Stimulated activated CD4-positive, alpha-beta T cell treated with anti-CD3 and anti-CD28 coated beads, Interleukin-1b, Interleukin-23, amount 100 ng/mL, for 24 hours (primary cell): Measurements from ENCODE around the gene GLIS2.
"Not testable (repeated sequence)": the region's sequence is repeated elsewhere in the genome, so short reads cannot be mapped to it uniquely, and the experiment has no call there.

Experiments
- DNase-seq, 4 experiments: peaks; one replicate each; pipeline ENCODE4 v3.0.0-alpha.2; 2020; ENCODE audit warnings: low read depth in 4 of 4, low spot score in 1 of 4

The GLIS2 gene

GRCh38 chr16:4333714-4334113 lies 17.8 kb downstream of the GLIS2 start:
- DNase-seq = not testable (repeated sequence)

DNA sequence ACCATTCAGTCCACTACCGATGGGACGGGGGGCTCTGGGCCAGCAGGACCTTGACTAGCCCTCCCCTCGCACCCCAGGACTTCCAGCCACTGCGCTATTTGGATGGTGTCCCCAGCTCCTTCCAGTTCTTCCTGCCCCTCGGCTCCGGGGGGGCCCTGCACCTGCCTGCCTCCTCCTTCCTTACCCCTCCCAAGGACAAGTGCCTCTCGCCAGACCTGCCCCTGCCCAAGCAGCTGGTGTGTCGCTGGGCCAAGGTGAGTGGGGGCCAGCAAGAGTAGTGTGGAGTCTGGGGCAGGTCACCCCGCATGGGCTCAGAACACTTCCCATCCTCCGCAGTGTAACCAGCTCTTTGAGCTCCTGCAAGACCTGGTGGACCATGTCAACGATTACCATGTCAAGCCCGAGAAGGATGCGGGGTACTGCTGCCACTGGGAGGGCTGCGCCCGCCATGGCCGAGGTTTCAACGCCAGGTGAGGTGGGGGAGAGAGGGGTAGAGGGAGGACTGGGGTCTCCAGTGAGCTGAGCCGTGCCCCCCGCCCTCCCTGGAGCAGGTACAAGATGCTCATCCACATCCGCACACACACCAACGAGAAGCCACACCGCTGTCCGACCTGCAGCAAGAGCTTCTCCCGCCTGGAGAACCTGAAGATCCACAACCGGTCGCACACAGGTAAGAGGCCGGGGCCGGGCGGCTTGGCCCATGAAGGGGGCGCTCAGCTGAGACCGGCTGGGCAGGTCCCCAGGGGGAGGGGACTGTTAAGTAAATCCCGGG lies 19.0 kb downstream of the GLIS2 start:
- DNase-seq = no peak

DNA sequence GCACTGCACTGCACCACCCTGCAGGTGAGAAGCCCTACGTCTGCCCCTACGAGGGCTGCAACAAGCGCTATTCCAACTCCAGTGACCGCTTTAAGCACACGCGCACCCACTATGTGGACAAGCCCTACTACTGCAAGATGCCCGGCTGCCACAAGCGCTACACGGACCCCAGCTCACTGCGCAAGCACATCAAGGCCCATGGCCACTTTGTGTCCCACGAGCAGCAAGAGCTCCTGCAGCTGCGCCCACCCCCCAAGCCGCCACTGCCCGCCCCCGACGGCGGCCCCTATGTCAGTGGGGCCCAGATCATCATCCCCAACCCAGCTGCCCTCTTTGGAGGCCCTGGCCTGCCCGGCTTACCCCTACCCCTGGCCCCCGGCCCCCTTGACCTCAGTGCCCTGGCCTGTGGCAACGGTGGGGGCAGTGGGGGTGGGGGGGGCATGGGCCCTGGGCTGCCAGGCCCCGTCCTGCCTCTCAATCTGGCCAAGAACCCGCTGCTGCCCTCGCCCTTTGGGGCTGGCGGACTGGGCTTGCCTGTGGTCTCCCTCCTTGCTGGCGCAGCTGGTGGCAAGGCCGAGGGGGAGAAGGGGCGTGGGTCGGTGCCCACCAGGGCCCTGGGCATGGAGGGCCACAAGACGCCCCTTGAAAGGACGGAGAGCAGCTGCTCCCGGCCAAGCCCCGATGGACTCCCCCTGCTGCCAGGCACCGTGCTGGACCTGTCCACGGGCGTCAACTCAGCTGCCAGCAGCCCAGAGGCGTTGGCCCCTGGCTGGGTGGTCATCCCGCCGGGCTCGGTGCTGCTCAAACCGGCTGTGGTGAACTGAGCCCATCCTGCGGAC lies 21.1 kb downstream of the GLIS2 start:
- no peak for DNase-seq

DNA sequence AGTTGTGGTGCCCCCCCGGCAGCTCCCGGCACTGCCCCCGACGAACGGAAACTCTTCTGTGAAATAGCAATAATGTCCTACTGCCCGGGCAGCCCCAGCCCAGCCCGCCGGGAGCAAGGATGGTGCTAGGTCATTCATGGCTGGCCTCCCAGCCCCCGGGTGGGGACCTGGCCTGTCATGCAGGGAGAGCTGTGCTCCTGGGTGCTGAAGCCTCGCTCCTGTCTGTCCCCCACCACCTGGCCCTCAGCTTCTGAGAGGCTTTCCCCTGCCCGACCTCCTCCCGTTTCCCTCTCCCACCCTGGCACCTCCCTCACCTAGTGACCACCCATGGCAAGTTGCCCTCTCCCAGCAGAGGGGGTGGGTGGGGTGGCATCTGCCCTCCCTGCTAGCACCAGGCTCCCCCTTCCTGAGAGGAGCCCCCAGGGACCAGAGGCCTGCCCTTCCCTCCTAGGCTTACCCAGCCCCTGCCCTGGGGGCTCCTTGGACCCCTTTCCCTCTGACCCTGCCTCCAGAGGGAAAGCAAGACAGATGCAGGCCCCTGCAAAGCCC lies 21.7 kb downstream of the GLIS2 start:
- DNase-seq = no peak

- DNase-seq = no peak
Measured at GRCh38 chr16:4338125-4338582, 22.3 kb downstream of the GLIS2 start.

- no peak for DNase-seq
Measured at GRCh38 chr16:4338712-4339299, 22.9 kb downstream of the GLIS2 start.

GRCh38 chr16:4339455-4339854 lies 23.6 kb downstream of the GLIS2 start:
- no peak for DNase-seq

- DNase-seq = no peak
Measured at GRCh38 chr16:4339909-4340308, 24.0 kb downstream of the GLIS2 start.

DNA sequence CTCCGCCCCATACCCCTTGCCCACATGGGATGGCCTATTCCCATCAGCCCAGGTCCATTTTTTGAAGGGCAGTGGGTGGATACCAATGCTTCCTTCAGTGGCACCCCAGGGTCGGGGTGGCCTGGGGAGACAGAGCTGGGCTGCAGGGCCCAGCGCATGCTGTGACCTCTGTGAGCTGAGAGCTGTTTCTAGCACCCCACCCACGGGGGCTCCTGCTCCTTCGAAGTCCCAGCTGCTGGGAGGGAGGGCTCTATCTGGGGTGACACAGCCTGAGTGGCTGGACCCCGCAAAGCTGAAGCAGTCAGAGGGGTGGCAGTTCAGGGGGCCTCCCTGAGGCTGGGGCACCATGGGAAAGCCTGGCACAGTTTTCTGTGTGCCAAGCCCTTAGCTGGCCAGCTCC lies 24.6 kb downstream of the GLIS2 start:
- DNase-seq = no peak

DNA sequence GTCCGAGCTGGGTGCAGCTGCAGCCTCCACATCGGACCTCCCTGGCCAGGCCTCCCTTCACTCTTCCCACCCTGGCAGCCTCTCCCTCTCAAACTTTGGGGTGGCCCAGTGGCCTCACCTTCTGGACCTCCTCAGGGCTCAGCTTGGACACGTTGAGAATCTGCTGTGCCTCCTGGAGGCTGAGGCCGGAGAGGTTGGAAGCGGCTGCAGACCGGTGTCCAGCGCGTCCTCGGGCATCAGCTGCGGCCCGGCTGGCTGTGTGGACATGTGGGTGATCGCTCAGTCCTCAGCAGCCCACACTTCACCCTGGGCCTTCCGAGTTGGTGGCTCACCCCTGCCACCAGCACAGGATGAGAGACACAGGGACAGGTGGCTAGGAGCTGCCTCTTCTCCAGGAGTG lies 25.4 kb downstream of the GLIS2 start:
- no peak for DNase-seq

- no peak for DNase-seq
Measured at GRCh38 chr16:4342866-4343744, 27.2 kb downstream of the GLIS2 start.

DNA sequence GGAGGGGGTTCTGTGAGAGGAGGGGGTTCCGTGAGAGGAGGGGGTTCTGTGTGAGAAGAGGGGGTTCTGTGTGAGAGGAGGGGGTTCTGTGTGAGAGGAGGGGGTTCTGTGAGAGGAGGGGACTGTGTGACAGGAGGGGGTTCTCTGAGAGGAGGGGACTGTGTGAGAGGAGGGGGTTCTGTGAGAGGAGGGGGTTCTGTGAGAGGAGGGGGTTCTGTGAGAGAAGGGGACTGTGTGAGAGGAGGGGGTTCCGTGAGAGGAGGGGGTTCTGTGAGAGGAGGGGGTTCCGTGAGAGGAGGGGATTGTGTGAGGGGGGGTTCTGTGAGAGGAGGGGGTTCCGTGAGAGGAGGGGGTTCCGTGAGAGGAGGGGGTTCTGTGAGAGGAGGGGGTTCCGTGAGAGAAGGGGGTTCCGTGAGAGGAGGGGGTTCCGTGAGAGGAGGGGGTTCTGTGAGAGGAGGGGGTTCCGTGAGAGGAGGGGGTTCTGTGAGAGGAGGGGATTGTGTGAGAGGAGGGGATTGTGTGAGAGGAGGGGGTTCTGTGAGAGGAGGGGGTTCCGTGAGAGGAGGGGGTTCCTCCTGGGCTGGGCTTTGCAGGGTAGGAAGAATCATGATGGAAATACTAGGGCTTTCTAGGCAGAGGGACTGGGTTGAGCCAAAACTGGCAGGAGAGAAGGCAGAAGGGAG lies 28.6 kb downstream of the GLIS2 start:
- not testable (repeated sequence) for DNase-seq

DNA sequence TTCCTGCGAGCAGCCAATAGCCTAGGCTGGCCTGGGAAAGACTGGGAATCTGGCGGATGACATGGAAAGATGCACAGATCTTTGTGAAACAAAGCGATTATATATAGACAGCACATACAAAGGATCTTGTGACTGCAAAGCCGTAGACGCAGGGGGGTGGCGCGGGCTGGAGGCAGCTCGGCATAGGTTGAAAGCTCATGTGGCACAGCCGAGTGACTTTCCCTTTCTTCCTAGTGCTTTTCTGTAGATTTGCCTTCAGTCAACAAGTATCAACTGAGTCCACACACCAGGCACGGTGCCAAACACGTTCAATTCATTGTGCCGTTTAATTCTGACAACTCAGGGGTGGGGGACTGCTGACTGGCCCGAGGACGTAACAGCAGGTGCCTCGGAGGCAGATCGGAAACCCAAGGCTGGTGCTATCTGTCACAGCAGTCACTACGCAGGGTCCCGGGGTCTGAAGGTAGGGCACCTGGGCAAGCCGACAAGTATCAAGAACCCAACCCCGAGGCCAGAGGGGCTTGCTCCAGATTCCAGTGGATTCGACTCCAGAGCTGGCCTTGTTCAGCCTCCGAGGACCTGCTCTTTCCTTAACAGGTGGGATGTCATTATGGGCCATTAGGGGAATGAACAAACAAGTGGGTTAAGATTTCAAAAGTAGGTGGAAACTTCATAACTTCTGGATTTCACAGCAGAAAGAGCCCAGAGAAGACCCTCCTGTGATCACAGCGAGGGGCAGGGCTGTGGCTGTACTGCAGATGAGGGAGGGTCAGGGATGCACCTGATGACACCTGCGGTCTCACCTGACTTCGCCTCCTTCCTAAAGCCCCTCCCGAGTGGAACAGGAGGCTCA lies 29.3 kb downstream of the GLIS2 start:
- DNase-seq = no peak

DNA sequence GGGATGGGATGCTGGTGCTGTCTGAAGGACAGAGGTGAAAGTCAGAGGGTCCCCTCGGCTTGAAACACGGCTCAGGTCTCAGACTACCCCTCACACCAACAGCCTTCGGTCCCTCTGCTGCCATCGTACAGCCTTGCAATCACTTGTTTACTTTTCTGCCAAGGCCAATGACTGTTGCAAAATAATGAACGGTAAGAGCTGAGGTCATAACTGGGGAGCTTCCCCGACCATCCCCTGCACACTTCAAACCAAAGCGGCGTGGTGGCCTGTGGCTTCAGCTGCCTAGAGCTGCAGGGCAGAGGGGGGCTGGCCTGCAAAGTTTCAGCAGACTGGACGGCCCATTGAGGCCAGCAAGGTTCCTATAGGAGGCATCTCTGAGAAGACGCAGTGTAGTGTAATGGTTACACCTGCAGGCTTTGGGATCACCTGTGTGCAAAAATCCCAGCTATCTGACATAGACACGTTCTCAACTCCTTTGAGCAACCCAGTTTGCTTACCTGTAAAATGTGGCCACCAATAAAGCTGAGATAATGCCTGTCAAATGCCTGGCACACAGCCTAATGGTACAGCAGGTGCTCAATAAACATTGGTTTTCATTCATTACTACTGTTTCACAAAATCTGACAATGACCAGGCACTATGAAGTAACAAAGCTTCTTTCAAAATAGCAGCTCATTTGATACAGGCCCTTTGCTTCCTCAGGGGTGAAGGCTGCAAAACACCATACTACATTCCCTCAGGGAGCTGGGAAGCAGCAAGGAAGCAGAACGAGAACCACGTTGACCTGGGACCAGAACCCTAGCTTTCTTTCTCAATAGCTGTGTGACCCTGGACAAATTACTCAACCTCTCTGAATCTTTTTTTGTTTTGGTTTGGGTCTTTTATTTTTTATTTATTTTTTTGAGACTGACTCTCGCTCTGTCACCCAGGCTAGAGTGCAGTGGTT lies 30.2 kb downstream of the GLIS2 start:
- DNase-seq = no peak

DNA sequence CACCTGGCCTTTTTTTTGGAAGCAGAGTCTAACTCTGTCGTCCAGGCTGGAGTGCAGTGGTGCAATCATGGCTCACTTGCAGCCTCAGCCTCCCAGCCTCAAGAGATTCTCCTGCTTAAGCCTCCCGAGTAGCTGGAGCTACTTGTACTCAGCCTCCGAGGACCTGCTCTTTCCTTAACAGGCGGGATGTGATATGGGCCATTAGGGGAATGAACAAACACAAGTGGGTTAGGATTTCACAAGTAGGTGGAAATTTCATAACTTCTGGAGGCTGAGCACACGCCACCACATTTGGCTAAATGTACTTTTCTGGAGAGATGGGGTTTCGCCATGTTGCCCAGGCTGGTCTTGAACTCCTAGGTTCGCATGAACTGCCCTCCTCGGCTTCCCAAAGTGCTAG lies 31.1 kb downstream of the GLIS2 start:
- no peak for DNase-seq

- DNase-seq = no peak
Measured at GRCh38 chr16:4347765-4348509, 32.1 kb downstream of the GLIS2 start.

DNA sequence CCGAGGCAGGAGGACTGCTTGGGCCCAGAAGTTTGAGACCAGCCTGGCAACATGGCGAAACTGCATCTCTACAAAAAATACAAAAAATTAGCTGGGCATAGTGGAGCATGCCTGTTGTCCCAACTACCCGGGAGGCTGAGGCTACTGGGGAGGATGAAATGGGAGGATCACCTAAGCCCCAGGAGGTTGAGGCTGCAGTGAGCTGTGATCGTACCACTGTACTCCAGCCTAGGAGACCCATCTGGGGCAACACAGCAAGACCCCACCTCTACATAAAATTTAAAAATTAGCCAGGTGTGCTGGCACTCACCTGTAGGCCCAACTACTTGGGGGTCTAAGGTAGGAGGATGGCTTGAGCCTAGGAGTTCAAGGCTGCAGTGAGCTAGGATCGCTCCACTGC lies 33.5 kb downstream of the GLIS2 start:
- no peak for DNase-seq
